Endothelial cell of umbilical vein (primary cell): Measurements from ENCODE around the gene CTH. TPM values are rescaled to one million over a fixed set of nuclear protein-coding genes. Genes with fewer than 3 reads are reported as not detected.

Experiments used
- BruUV-seq: library from RNA; stranded (reverse); fragments of 400-500 nt; replicated peaks from 2 replicates; lab custom pipeline; 2021; lab: Mats Ljungman, UMichigan
- CTCF ChIA-PET: fragments of 300-600, 350-600 bp; sonication (Branson Sonifier 250); formaldehyde crosslinking; loops from one replicate; lab custom pipeline; 2021; ENCODE audit warnings: antibody characterized with exemption, inconsistent platforms; lab: Charles Lee
- POLR2A ChIA-PET: fragments of 300-600, 350-600 bp; sonication (Branson Sonifier 250); formaldehyde crosslinking; loops from one replicate; lab custom pipeline; 2021; ENCODE audit warnings: antibody characterized with exemption, inconsistent platforms; lab: Charles Lee
- DNase-seq: peaks from one replicate; pipeline ENCODE4 v3.0.0-alpha.2; 2011; ENCODE audit warnings: low read depth, low spot score
- FAIRE-seq: peaks from 2 replicates; lab custom pipeline; 2011; peaks lifted over from hg19 to GRCh38; lab: Jason Lieb, UNC
- H2AFZ ChIP-seq: 2 replicates; pipeline ENCODE4 v1.6.0; 2012; ENCODE audit warnings: low read depth, low read length, control low read depth, inconsistent platforms
- H3K27ac ChIP-seq: 2 replicates; pipeline ENCODE4 v1.5.1; 2011; ENCODE audit warnings: low read depth, mild to moderate bottlenecking, control low read depth, low read length, moderate library complexity; ENCODE audit not compliant: insufficient read depth
- H3K27me3 ChIP-seq, 2 experiments: 2 replicates each; pipeline versions ENCODE4 v1.6.0 to v1.6.1; 2011; ENCODE audit warnings: low read length in 2 of 2, mixed read lengths in 1 of 2; ENCODE audit not compliant: control insufficient read depth in 2 of 2, insufficient read depth in 2 of 2
- H3K36me3 ChIP-seq, 2 experiments: 2 replicates in 1 of 2; 3 replicates in 1 of 2; pipeline ENCODE4 v1.5.1; 2011; ENCODE audit warnings: low read length in 2 of 2, mild to moderate bottlenecking in 1 of 2, moderate library complexity in 1 of 2; ENCODE audit not compliant: control insufficient read depth in 2 of 2, insufficient read depth in 2 of 2; ENCODE audit errors: extremely low read depth in 1 of 2
- H3K4me1 ChIP-seq: 3 replicates; pipeline ENCODE4 v1.5.1; 2011; ENCODE audit warnings: mild to moderate bottlenecking, low read length; ENCODE audit not compliant: control insufficient read depth, insufficient read depth; ENCODE audit errors: extremely low read depth
- H3K4me2 ChIP-seq: 2 replicates; pipeline ENCODE4 v1.6.1; 2011; ENCODE audit warnings: low read length, control low read depth, mixed read lengths; ENCODE audit not compliant: insufficient read depth
- H3K4me3 ChIP-seq, 3 experiments: fragments of 200-600 bp in 1 of 3; sonication (generic), shearing (Covaris generic) in 1 of 3; replicated peaks in 1 of 3; 2 replicates each; pipeline ENCODE4 v1.5.1; 2011 to 2016; ENCODE audit warnings: control low read depth in 3 of 3, low read length in 3 of 3, mild to moderate bottlenecking in 2 of 3, inconsistent platforms in 1 of 3, low read depth in 1 of 3, moderate library complexity in 1 of 3; ENCODE audit not compliant: insufficient read depth in 1 of 3
- H3K79me2 ChIP-seq: 2 replicates; pipeline ENCODE4 v1.6.0; 2012; ENCODE audit warnings: low read length, inconsistent platforms; ENCODE audit not compliant: control insufficient read depth, insufficient read depth
- H3K9ac ChIP-seq: replicated peaks from 2 replicates; pipeline ENCODE3; 2011; ENCODE audit warnings: low read length, control low read depth; ENCODE audit not compliant: insufficient read depth; ENCODE audit errors: extremely low read depth
- H3K9me1 ChIP-seq: replicated peaks from 3 replicates; pipeline ENCODE4 v1.6.0; 2011; ENCODE audit warnings: mild to moderate bottlenecking, low read length; ENCODE audit not compliant: control insufficient read depth, insufficient read depth; ENCODE audit errors: extremely low read depth
- H3K9me3 ChIP-seq: replicated peaks from 2 replicates; pipeline ENCODE4 v1.5.1; 2012; ENCODE audit warnings: low read length, inconsistent platforms; ENCODE audit not compliant: control insufficient read depth, insufficient read depth
- H4K20me1 ChIP-seq: replicated peaks from 2 replicates; pipeline ENCODE3; 2011; ENCODE audit warnings: mild to moderate bottlenecking, low read length; ENCODE audit not compliant: control insufficient read depth, insufficient read depth; ENCODE audit errors: extremely low read depth
- CTCF ChIP-seq, 2 donors: IDR thresholded peaks; 1 replicate in 1 of 2; 2 replicates in 1 of 2; pipeline ENCODE4 v1.5.1; 2011; ENCODE audit warnings: low read length in 2 of 2, mild to moderate bottlenecking in 2 of 2, moderate library complexity in 2 of 2, control low read depth in 1 of 2, inconsistent platforms in 1 of 2, low read depth in 1 of 2; ENCODE audit not compliant: insufficient read depth in 1 of 2; ENCODE audit errors: extremely low read depth in 1 of 2
- EZH2 ChIP-seq: IDR thresholded peaks from 2 replicates; pipeline ENCODE4 v1.6.1; 2012; ENCODE audit warnings: borderline replicate concordance, low read depth, mild to moderate bottlenecking, moderate library complexity, low read length, inconsistent platforms; ENCODE audit not compliant: severe bottlenecking
- JUN ChIP-seq: IDR thresholded peaks from 2 replicates; pipeline ENCODE4 v1.6.1; 2011; ENCODE audit warnings: borderline replicate concordance, low read depth; ENCODE audit not compliant: insufficient read length, insufficient read depth
- dilution Hi-C: fragments of 300-500 bp; cut with MboI; formaldehyde crosslinking; loops from one replicate; pipeline ENCODE4 v1.15.0; 2019; ENCODE audit warnings: low sequenced_read_pairs; ENCODE audit not compliant: extremely low pct_ligation_motif_present
- intact Hi-C: fragments of 100-400 bp; cut with micrococcal nuclease; formaldehyde crosslinking; loops from one replicate; pipeline ENCODE4 v1.10.0; 2022
- polyA plus RNA-seq, 4 experiments: library from polyadenylated mRNA; depleted of rRNA in 3 of 4; stranded (reverse) in 3 of 4; unstranded in 1 of 4; fragments of >200 nt; gene quantifications; 2 replicates each; pipeline versions ENCODE4 v1.2.1 to v1.2.3, GENCODE V29; 2011 to 2012; ENCODE audit warnings: missing spikeins in 1 of 4
- small RNA-seq: library from RNA; depleted of rRNA; stranded (forward); fragments of <200 nt; gene quantifications from one replicate; pipeline ENCODE3, GENCODE V24; 2012; ENCODE audit warnings: low replicate concordance, low read depth; ENCODE audit not compliant: insufficient read depth, insufficient read length
- total RNA-seq: library from RNA; stranded (reverse); gene quantifications from 2 replicates; pipeline ENCODE4 v1.2.3, GENCODE V29; 2021

Gene CTH
- total and polyA plus RNA-seq, 2 donors (not counting 3 experiments of a cell fraction or from before 2014, with no cell fraction given), result 1.7 to 2.6 TPM

- H3K4me3 ChIP-seq, result no peak overlapping the region
- H3K4me1 ChIP-seq, result no peaks in the 10 kb centered on the region
- no peak for TF ChIP-seq JUN
- TF ChIP-seq CTCF (IDR thresholded peaks at IDR 0.05; ENCODE audit: extremely low read depth in 1 of 2, insufficient read depth in 1 of 2, low read depth in 1 of 2, low read length in 2 of 2), result peak; percentile 63 to 81
- no peak for TF ChIP-seq EZH2
- no peaks in the 10 kb centered on the region for H3K9me1 ChIP-seq
- H3K27ac ChIP-seq, result no peak overlapping the region
- no peaks in the 10 kb centered on the region for H3K36me3 ChIP-seq
- FAIRE-seq (peak; percentile 87), DNase-seq (peak; percentile 51)
- H3K9ac ChIP-seq, result no peak overlapping the region
- ChIA-PET POLR2A (no interaction called here), CTCF (interaction anchor here (1.0 to 2.2 kb wide), 4 partner anchors 51 to 750 kb away, joined by 4 to 18 read pairs (median 12); no protein-coding TSS in a partner anchor)
- H3K4me2 ChIP-seq, result no peak overlapping the region
- dilution Hi-C loops, result no loop called here
- no peaks in the 10 kb centered on the region for H3K79me2 ChIP-seq
- no peak overlapping the region for H2AFZ ChIP-seq
- BruUV-seq, result no TSS peak
- no peaks in the 10 kb centered on the region for H3K9me3 ChIP-seq
- intact Hi-C loops, result loop anchor here (1.0 to 5.0 kb wide), 5 partner anchors 52 to 453 kb away; partner anchors contain the start of gene ANKRD13C
- no peaks in the 10 kb centered on the region for H4K20me1 ChIP-seq
- no peaks in the 10 kb centered on the region for H3K27me3 ChIP-seq
Measured at GRCh38 chr1:70487910-70488665, 77.0 kb downstream of the CTH start.

Small RNA genes lying within 50 kb of the gene (small RNA-seq; reads per million reads assigned to genes)
- gene RF00017, result not detected

Other genes with a start within 250 kb of the CTH start
- gene LRRC40, start 205.7 kb upstream of the CTH start, total RNA-seq, result 20.6 and 21.1 TPM in 2 replicates
- 5.3 and 8.1 TPM in 2 replicates for gene LRRC40, start 205.7 kb upstream of the CTH start, polyA plus RNA-seq
- 168 and 177 TPM in 2 replicates for gene SRSF11, start 189.9 kb upstream of the CTH start, total RNA-seq
- gene SRSF11, start 189.9 kb upstream of the CTH start, polyA plus RNA-seq, result 204 and 241 TPM in 2 replicates
- 17.3 and 17.6 TPM in 2 replicates for gene ANKRD13C, start 56.5 kb upstream of the CTH start, total RNA-seq
- 4.6 and 4.9 TPM in 2 replicates for gene ANKRD13C, start 56.5 kb upstream of the CTH start, polyA plus RNA-seq